Esophagus mucosa (tissue), 1 donor: ENCODE results near the gene PTPRZ1. TPM values are rescaled to one million over a fixed set of nuclear protein-coding genes. Genes with fewer than 3 reads are reported as not detected.

Experiments used
- ATAC-seq: fragments of 200-7000 bp; cut with Tn5 transposase; one replicate; pipeline ENCODE4 v1.9.1; 2020
- total RNA-seq: library from RNA; stranded (reverse); gene quantifications from one replicate; pipeline ENCODE4 v1.2.4, GENCODE V29; 2023
- donor health status: DM: yes; HTN: yes; CAD: no.

PTPRZ1 gene
- 56.2 TPM for total RNA-seq

- peak; percentile 78 for ATAC-seq
Observed at GRCh38 chr7:121872831-121873288, at the start of gene PTPRZ1. Gene PTPRZ1, plus strand, starts transcription at chr7:121873161. Its CDS starts 339 bp downstream, at chr7:121873500.

DNA sequence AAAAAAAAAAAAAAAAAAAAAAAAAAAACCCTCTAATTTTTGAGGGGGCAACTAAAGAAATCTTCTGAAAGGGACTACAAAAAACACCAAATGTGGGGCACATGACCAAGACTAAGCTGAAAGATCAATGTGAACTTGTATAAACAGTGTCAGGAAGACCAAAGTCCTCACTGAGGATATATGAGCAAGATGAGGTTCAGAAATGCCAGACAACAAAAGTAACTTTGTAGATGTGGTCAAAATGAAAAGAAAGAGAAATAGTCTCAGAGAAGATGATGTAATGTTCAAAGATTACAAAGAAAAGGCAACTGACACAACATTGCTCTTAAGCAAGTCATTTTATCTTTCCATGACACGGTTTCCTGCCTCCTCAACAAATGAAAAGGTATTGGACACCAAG is 48.7 kb upstream of the PTPRZ1 start:
- ATAC-seq = no peak

DNA sequence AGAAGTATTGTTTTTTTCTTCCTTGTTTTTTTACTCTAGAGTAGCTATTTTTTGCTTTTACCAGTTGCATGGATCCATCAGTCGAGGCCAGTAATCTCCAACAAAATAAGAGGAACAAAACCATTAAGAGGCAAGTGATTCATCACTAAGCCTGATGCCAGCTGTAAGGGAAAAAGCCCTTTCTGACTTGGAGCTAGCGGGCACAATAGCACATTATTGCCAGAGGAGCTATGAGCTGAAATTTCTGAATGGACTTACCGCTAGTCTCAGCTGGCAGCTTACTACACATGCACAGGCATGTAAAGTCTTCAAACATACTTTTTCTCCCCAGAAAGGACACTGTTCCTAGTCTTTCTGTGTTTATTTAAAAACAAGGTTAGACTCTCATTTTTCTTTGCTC is 41.6 kb upstream of the PTPRZ1 start:
- peak; percentile 77 for ATAC-seq

- no peak for ATAC-seq
Observed at GRCh38 chr7:121831801-121832200, 41.2 kb upstream of the PTPRZ1 start.

DNA sequence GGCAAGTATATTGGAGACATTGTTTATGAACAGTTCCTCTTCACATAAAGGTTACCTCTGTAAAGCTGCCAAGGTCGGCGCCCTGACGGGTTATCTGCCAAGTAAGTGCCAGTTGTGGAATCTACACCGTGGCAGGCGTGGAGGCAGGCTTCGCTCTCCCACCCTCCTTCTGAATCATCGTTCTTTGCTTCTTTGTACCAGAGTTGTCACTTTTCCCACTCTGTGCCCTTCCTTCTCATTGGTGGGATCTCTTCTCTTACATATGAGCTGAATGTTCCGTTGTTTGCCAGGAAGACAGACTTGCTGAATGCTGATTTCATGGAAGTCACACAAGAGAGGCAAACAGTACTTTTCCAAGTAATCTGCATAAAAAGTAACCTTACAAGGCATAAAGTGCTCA is 40.6 kb upstream of the PTPRZ1 start:
- ATAC-seq = peak; percentile 48

DNA sequence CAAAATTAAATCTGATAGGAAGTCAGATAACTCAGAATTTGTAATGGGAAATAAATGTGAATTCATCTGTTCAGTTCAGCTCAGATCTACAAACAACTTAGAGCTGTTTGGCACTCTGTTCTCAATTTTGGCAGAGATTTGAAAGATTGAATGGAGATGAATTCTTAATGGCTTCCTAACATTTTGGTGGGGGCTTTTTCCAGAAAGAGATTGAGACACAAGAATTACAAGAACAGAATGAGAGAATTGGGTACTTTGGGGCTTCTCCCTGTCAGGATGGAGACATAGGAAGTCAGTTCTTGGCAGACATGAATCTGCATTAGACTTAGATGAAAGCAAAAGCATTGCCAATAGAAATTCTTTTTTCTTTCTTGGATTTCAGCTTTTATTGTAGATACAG is 39.0 kb upstream of the PTPRZ1 start:
- no peak for ATAC-seq

DNA sequence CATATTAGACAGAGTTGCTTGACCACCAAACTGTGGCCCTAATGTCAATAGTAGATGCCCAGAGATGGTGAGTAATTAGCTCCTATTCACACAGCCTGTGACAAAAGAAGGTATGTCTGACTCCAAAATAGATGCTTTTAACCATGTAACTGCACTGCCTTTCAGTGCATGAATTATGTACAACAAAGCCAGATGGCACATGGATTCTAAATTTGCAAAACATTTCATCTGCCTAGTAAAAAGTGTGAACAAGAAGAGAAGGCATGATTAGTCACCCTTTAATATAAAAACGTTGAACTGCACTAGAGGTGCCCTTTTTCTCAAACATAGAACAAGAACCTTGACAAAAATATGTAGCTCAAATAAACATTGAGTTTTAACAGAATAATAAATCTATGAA is 35.5 kb upstream of the PTPRZ1 start:
- ATAC-seq = no peak

- no peak for ATAC-seq
Observed at GRCh38 chr7:121847041-121847440, 25.9 kb upstream of the PTPRZ1 start.

DNA sequence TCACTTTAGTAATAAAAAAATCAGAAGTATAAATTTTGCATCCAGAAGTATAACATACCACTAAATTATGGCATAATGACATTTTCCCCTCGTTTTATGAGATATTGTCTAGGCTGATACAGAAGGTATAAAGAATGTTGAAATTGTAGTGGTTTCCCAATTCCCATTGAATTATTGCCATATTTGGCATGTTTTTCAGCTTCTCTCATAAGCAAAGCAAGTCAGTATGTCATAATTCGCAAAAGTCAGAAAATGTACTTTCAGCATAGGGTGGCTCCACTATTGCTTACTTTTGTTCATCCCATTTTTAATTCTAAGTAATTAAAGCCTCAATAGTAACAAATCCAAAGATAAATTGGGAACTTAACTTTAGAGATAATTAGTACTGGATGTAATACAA is 19.7 kb upstream of the PTPRZ1 start:
- ATAC-seq = no peak

- ATAC-seq = no peak
Observed at GRCh38 chr7:121860953-121861352, 12.0 kb upstream of the PTPRZ1 start.

- ATAC-seq = no peak
Observed at GRCh38 chr7:121862591-121862990, 10.4 kb upstream of the PTPRZ1 start.

- ATAC-seq = no peak
Observed at GRCh38 chr7:121871188-121871587, 1.8 kb upstream of the PTPRZ1 start.

- peak; percentile 57 for ATAC-seq
Observed at GRCh38 chr7:121873289-121874194, 581 bp downstream of the PTPRZ1 start.

DNA sequence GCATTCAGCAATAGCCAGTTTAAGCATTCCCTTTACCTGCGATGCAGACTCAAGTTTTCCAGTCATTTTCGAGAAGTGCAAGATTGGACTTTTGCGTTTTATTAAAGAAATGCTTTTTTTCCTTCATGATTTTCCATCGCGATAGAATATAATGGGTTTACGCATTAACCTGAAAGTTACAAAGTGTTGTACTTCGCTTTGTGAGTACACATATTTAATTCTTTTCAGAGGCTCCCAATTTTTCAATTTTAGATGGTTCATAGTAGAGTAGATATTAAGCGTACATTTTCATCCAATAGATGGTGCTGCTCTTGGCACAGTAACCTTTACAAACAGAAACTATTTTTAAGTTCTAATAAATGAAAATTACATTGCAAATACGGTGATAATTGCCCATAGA is 1.3 kb downstream of the PTPRZ1 start:
- ATAC-seq = no peak

- no peak for ATAC-seq
Observed at GRCh38 chr7:121875203-121875602, 2.2 kb downstream of the PTPRZ1 start.

- ATAC-seq = no peak
Observed at GRCh38 chr7:121876656-121877500, 3.9 kb downstream of the PTPRZ1 start.

GRCh38 chr7:121878918-121879464 is 6.0 kb downstream of the PTPRZ1 start:
- ATAC-seq = no peak

- ATAC-seq = no peak
Observed at GRCh38 chr7:121879544-121879943, 6.6 kb downstream of the PTPRZ1 start.

GRCh38 chr7:121882731-121883130 is 9.8 kb downstream of the PTPRZ1 start:
- peak; percentile 72 for ATAC-seq

GRCh38 chr7:121885166-121885920 is 12.4 kb downstream of the PTPRZ1 start:
- ATAC-seq = no peak

DNA sequence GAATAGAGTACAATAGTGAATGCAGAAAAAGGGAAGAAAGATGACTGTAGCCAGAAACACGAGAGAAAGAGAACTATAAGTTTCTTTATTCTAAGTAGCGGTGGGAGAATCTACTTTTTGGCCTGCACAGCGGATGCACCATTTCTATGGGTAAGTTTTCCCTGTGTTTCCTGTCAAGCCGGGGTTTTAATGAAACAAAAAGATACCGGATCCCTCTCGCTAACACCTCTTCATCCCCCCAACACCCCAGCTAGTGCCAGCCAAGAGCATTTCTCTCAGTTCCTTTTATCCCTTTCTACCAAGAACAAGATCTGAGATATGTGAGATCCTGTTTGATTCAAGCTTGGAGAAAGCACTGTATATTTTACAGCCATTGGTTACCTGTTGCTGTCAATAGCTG is 14.7 kb downstream of the PTPRZ1 start:
- no peak for ATAC-seq

DNA sequence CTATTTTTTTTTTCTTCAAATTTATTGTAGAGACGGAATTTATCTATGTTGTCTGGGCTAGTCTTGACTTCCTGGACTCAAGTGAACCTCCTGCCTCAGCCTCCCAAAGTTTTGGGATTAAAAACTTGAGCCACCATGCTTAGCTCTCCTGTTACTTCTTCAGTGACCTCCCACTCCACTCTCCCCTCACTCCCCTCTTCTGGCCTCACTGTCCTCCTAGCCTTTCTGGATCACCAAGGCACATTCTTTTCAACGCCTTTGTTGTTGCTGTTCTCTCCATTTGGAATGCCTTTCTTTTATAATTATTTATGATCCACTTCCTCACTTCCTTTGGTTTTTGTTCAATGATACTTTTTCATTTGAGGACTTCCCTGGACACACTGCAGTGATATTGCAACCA is 17.9 kb downstream of the PTPRZ1 start:
- no peak for ATAC-seq
